Mucosa of descending colon (tissue), 3 donors: ENCODE results near the gene ANK3. TPM values are rescaled to one million over a fixed set of nuclear protein-coding genes. Genes with fewer than 3 reads are reported as not detected.

ENCODE experiments used
- ATAC-seq: fragments of 200-7000 bp; cut with Tn5 transposase; one replicate; pipeline ENCODE4 v1.9.1; 2020; ENCODE audit warnings: mild to moderate bottlenecking, moderate library complexity
- DNase-seq, 3 donors: peaks; one replicate each; pipeline ENCODE4 v3.0.0-alpha.2; 2020
- H3K36me3 ChIP-seq: fragments of 200-600 bp; one replicate; pipeline ENCODE4 v1.8.0; 2021; ENCODE audit warnings: low read depth, mild to moderate bottlenecking
- H3K4me1 ChIP-seq: fragments of 200-600 bp; one replicate; pipeline ENCODE4 v1.8.0; 2021; ENCODE audit warnings: low read depth, mild to moderate bottlenecking
- H3K4me3 ChIP-seq: fragments of 200-600 bp; one replicate; pipeline ENCODE4 v1.8.0; 2021; ENCODE audit warnings: mild to moderate bottlenecking
- H3K9me3 ChIP-seq: fragments of 200-600 bp; one replicate; pipeline ENCODE4 v1.8.0; 2021; ENCODE audit warnings: mild to moderate bottlenecking
- CTCF ChIP-seq: fragments of 200-600 bp; IDR thresholded peaks from one replicate; pipeline ENCODE4 v1.8.0; 2022; ENCODE audit warnings: antibody characterized with exemption, mild to moderate bottlenecking
- intact Hi-C, 2 donors: fragments of 100-400 bp; cut with DNase I in 1 of 2; cut with micrococcal nuclease in 1 of 2; formaldehyde crosslinking; loops; one replicate each; pipeline versions ENCODE4 v1.11.0 to v1.11.1; 2022; cut with DNase I, micrococcal nuclease
- total RNA-seq, 3 donors: library from RNA; stranded (reverse); fragmentation: NEBNext Ultra II Directional in 2 of 3; extraction: Animal tissue kit (Norgen Biotek cat#: 25700) in 2 of 3; gene quantifications; one replicate each; pipeline versions ENCODE4 v1.2.1 to v1.2.4, GENCODE V29; 2021 to 2023
- donor health status: DM: no; HTN: no; CAD: no; lungs with moderate emphysema.
- donor health status: DM: no; HTN: no; CAD: no.
- donor health status: DM: no; HTN: yes; CAD: no.

ANK3 gene
- total RNA-seq, 3 donors from 2014 or later, result 67.7 to 145 (median 74.0) TPM

- intact Hi-C loops, result no loop called here
- TF ChIP-seq CTCF, result no peak
- H3K4me1 ChIP-seq, result no peaks in the 10 kb centered on the region
- no peak for ATAC-seq
- DNase-seq, result no peak
- H3K4me3 ChIP-seq, result no peak overlapping the region
- no peaks in the 10 kb centered on the region for H3K9me3 ChIP-seq
- no peaks in the 10 kb centered on the region for H3K36me3 ChIP-seq
Measured at GRCh38 chr10:60006062-60006461, 383.6 kb downstream of the ANK3 start.

GRCh38 chr10:60003651-60004523 is 385.8 kb downstream of the ANK3 start:
- H3K9me3 ChIP-seq, result no peaks in the 10 kb centered on the region
- ATAC-seq, result no peak
- no peaks in the 10 kb centered on the region for H3K36me3 ChIP-seq
- TF ChIP-seq CTCF, result no peak
- no peak for DNase-seq
- H3K4me3 ChIP-seq, result no peak overlapping the region
- intact Hi-C loops, result no loop called here
- no peaks in the 10 kb centered on the region for H3K4me1 ChIP-seq

GRCh38 chr10:60000747-60001146 is 388.9 kb downstream of the ANK3 start:
- Histone ChIP-seq H3K4me3 (no peak overlapping the region), H3K9me3 (no peaks in the 10 kb centered on the region), H3K4me1 (no peaks in the 10 kb centered on the region), H3K36me3 (no peaks in the 10 kb centered on the region)
- ATAC-seq (no peak), DNase-seq (no peak)
- intact Hi-C loops, result no loop called here
- TF ChIP-seq CTCF, result no peak

- DNase-seq, result peak in 1 of 3 donors; percentile 48
- intact Hi-C loops, result no loop called here
- H3K4me1 ChIP-seq, result no peaks in the 10 kb centered on the region
- no peaks in the 10 kb centered on the region for H3K36me3 ChIP-seq
- ATAC-seq, result peak; percentile 38
- H3K9me3 ChIP-seq, result no peaks in the 10 kb centered on the region
- H3K4me3 ChIP-seq, result no peak overlapping the region
- no peak for TF ChIP-seq CTCF
Measured at GRCh38 chr10:59997827-59998525, 391.7 kb downstream of the ANK3 start.

- Histone ChIP-seq H3K36me3 (no peaks in the 10 kb centered on the region), H3K9me3 (no peaks in the 10 kb centered on the region), H3K4me1 (peaks cover 11% of the 10 kb centered on the region), H3K4me3 (no peak overlapping the region)
- ATAC-seq (no peak), DNase-seq (no peak)
- intact Hi-C loops, result no loop called here
- no peak for TF ChIP-seq CTCF
Measured at GRCh38 chr10:59995862-59996261, 393.8 kb downstream of the ANK3 start.
